ENCODE data around the gene CABLES2.

DNA sequence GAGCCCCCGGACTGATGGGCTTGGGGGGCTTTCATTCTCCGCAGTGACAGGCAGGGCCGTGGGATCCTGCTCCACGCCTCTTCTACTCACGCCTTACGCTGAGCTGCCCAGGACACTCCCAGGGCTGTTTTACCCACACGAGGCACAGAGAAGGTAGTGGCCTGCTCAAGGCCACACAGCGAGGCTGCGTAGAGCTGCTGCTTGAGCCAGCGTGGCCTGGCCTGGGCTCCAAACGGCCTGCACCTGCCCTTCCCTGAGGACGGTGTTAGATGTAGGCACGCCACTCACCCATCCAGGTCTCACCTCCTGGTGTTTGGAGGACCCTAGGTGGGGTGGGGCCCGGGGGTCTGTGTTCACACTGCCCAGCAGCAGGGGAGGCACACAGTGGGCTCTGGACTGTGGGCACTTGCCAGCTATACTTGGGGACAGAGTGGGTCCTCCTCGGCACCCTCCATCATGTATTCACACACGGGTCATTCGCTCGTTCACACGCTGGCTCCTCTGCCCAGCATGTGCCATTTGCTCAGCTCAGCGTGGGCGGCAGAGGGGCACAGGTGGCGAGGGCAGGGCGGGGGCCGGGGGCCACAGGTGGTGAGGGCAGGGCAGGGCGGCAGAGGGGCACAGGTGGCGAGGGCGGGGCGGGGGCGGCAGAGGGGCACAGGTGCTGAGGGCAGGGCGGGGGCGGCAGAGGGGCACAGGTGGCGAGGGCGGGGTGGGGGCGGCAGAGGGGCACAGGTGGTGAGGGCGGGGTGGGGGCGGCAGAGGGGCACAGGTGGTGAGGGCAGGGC, 38.7 kb upstream of the CABLES2 start:
- TF ChIP-seq POLR2A (IDR thresholded peaks at IDR 0.05; ENCODE audit: low read depth, low read length) (no peak), MAZ (IDR thresholded peaks at IDR 0.05; ENCODE audit: borderline replicate concordance, low read depth, low read length) (no peak), FOS (IDR thresholded peaks at IDR 0.05; ENCODE audit: low read depth, low read length) (no peak), SMC3 (IDR thresholded peaks at IDR 0.05; ENCODE audit: low read depth, low read length) (no peak), RFX5 (IDR thresholded peaks at IDR 0.05; ENCODE audit: low read depth, low read length) (no peak), BHLHE40 (IDR thresholded peaks at IDR 0.05; ENCODE audit: low read depth, low read length) (no peak), CEBPB (IDR thresholded peaks at IDR 0.05; ENCODE audit: low read depth, low read length) (no peak), RCOR1 (IDR thresholded peaks at IDR 0.05; ENCODE audit: insufficient replicate concordance, low read length) (no peak), RAD21 (IDR thresholded peaks at IDR 0.05; ENCODE audit: low read length) (no peak)
- TF ChIP-seq, protein P1, sequence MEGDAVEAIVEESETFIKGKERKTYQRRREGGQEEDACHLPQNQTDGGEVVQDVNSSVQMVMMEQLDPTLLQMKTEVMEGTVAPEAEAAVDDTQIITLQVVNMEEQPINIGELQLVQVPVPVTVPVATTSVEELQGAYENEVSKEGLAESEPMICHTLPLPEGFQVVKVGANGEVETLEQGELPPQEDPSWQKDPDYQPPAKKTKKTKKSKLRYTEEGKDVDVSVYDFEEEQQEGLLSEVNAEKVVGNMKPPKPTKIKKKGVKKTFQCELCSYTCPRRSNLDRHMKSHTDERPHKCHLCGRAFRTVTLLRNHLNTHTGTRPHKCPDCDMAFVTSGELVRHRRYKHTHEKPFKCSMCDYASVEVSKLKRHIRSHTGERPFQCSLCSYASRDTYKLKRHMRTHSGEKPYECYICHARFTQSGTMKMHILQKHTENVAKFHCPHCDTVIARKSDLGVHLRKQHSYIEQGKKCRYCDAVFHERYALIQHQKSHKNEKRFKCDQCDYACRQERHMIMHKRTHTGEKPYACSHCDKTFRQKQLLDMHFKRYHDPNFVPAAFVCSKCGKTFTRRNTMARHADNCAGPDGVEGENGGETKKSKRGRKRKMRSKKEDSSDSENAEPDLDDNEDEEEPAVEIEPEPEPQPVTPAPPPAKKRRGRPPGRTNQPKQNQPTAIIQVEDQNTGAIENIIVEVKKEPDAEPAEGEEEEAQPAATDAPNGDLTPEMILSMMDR (conservative IDR thresholded peaks at IDR 0.05; ENCODE audit: low read depth, low read length): no peak
- TF ChIP-seq, protein P2, sequence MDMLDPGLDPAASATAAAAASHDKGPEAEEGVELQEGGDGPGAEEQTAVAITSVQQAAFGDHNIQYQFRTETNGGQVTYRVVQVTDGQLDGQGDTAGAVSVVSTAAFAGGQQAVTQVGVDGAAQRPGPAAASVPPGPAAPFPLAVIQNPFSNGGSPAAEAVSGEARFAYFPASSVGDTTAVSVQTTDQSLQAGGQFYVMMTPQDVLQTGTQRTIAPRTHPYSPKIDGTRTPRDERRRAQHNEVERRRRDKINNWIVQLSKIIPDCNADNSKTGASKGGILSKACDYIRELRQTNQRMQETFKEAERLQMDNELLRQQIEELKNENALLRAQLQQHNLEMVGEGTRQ (IDR thresholded peaks at IDR 0.05; ENCODE audit: low read depth, low read length): no peak
- TF ChIP-seq, protein P3, sequence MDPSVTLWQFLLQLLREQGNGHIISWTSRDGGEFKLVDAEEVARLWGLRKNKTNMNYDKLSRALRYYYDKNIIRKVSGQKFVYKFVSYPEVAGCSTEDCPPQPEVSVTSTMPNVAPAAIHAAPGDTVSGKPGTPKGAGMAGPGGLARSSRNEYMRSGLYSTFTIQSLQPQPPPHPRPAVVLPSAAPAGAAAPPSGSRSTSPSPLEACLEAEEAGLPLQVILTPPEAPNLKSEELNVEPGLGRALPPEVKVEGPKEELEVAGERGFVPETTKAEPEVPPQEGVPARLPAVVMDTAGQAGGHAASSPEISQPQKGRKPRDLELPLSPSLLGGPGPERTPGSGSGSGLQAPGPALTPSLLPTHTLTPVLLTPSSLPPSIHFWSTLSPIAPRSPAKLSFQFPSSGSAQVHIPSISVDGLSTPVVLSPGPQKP (IDR thresholded peaks at IDR 0.05; ENCODE audit: borderline replicate concordance, low read depth, low read length): no peak

Measured in IMR-90 (cell line).